Gastroesophageal sphincter (tissue), 2 donors: ENCODE measurements around the gene PLCG1.

Experiments used
- POLR2A ChIP-seq, 2 donors: fragments of 450-650 bp; IDR thresholded peaks; one replicate each; pipeline ENCODE4 v1.6.1; 2017; ENCODE audit warnings: antibody characterized with exemption in 2 of 2, mild to moderate bottlenecking in 2 of 2, moderate library complexity in 1 of 2
- POLR2AphosphoS5 ChIP-seq: sonication (generic); formaldehyde crosslinking; IDR thresholded peaks from one replicate; pipeline ENCODE4 v1.6.1; 2017; ENCODE audit warnings: antibody characterized with exemption

DNA sequence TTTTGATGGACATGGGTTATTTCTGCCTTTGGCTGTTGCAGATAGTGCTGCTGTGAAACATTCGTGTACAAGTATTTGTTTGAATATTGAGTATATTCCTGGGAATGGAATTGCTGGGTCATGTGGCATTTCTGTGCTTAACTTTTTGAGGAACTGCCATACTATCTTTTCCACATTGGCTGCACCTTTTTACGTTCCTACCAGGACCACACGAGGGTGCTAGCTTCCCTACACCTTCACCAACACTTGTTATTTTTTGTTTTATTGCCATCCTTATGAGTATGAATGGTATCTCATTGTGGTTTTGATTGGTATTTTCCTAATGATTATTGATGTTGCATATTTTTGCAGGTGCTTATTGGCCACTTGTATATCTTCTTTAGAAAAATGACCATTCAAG lies 47.8 kb upstream of the PLCG1 start:
- TF ChIP-seq POLR2AphosphoS5 (no peak), POLR2A (IDR thresholded peaks at IDR 0.05) (no peak)
